Activated naive CD8-positive, alpha-beta T cell (primary cell): ENCODE results near the gene ELN.
"Not testable (repeated sequence)": the region's sequence is repeated elsewhere in the genome, so short reads cannot be mapped to it uniquely, and the experiment has no call there.

Experiments
- H3K27ac Mint-ChIP-seq: one replicate; pipeline ENCODE4 v1.8.0; 2021; ENCODE audit warnings: mixed read lengths
- H3K27me3 Mint-ChIP-seq: one replicate; pipeline ENCODE4 v1.8.0; 2021; ENCODE audit warnings: mixed read lengths
- H3K36me3 Mint-ChIP-seq: one replicate; pipeline ENCODE4 v1.8.0; 2021; ENCODE audit warnings: mixed read lengths
- H3K4me1 Mint-ChIP-seq: one replicate; pipeline ENCODE4 v1.8.0; 2021; ENCODE audit warnings: low read depth, mixed read lengths
- H3K4me3 Mint-ChIP-seq: one replicate; pipeline ENCODE4 v1.8.0; 2021; ENCODE audit warnings: mild to moderate bottlenecking, mixed read lengths
- H3K9me3 Mint-ChIP-seq: one replicate; pipeline ENCODE4 v1.8.0; 2021; ENCODE audit warnings: low read depth, mixed read lengths

The ELN gene

DNA sequence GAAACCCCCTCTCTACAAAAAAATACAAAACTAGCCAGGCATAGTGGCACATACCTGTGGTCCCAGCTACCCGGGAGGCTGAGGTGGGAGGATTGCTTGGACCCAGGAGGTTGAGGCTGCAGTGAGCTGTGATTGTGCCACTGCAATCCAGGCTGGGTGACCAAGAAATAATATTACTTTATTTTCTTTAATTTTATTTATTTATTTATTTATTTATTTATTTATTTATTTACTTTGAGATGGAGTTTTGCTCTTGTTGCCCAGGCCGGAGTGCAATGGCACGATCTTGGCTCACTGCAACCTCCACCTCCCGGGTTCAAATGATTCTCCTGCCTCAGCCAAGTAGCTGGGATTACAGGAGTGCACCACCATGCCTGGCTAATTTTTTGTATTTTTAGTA lies 16.6 kb upstream of the ELN start:
- H3K4me1 Mint-ChIP-seq, H3K9me3 Mint-ChIP-seq, H3K27ac Mint-ChIP-seq, H3K4me3 Mint-ChIP-seq, H3K36me3 Mint-ChIP-seq, H3K27me3 Mint-ChIP-seq: not testable (repeated sequence)

DNA sequence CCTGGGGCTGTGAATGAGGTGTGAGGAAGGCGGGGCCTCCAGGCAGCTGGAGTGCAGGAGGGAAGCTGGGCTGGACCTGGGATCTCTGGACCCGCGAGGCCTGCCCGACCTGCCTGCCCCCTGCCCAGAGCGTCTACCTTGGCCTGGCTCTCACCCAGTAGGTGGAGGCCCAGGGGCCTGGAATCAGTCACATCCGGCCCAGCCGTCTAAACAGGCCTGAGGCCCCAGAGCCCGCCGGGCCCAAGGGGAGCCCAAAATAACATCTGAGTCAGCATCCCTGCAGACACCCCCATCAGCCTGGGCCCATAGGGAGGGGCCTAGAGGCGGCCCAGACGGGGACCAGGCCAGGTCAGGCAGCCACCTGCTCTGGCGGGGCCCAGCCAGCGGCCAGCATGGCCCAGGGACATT lies 15.1 kb upstream of the ELN start:
- no peak overlapping the region for H3K4me3 Mint-ChIP-seq
- H3K9me3 Mint-ChIP-seq: no peaks in the 10 kb centered on the region
- no peaks in the 10 kb centered on the region for H3K36me3 Mint-ChIP-seq
- H3K27ac Mint-ChIP-seq: no peak overlapping the region
- H3K27me3 Mint-ChIP-seq: no peaks in the 10 kb centered on the region
- H3K4me1 Mint-ChIP-seq: no peaks in the 10 kb centered on the region

DNA sequence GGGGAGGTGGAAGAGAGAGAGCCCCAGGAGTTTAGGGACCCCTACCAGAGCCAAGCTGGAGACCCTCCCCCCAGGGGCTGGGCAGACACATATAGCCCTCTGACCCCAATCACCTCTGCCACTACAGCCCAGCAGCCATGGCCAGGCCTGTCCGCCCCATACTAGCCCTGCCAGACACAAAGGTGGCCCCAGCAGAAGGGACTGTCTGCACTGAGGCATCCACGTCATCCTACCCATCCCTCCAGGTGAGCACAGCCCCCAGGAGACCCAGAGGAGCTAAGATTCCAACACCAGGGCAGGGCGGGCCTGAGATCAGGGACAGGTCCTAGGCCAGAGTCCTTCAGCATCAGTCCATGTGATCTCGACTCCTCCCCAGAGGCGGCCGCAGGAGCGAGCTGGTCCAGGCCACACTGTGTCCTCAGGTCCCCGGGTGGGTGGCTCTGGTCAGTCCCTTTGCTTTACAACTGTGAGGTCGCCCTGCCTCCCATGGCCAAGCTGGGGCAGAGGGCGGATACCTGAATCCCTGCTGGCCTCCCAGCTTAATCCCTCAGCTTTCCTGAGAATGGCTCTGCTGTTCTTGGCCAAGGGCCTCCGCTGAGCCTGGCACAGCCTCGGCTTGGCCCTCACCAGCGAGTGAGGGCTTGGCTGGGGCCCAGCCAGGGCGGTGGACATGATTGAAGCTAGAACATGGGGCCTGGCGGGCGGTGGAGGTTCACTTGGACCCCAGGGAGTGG lies 14.3 kb upstream of the ELN start:
- Mint-ChIP-seq H3K27me3 (no peaks in the 10 kb centered on the region), H3K9me3 (no peaks in the 10 kb centered on the region), H3K27ac (no peak overlapping the region), H3K36me3 (no peaks in the 10 kb centered on the region), H3K4me1 (no peaks in the 10 kb centered on the region), H3K4me3 (no peak overlapping the region)

DNA sequence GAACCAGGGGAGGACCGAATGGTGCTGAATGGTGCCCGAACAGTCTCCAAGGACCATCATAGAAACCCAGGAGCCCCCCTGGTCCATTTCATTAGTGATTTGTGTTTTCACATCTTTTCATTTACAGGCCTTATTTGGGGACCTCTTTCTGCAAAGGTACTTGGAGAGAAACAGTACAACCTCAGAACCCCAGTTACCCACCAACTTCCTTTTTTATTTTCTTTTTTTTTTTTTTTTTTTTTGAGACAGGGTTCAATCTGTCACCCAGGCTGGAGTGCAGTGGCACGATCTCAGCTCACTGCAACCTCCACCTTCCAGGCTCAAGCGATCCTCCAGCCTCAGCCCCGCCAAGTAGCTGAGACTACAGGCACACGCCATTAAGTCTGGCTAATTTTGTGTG lies 13.0 kb upstream of the ELN start:
- H3K36me3 Mint-ChIP-seq: no peaks in the 10 kb centered on the region
- H3K27me3 Mint-ChIP-seq: no peaks in the 10 kb centered on the region
- H3K9me3 Mint-ChIP-seq: no peaks in the 10 kb centered on the region
- H3K27ac Mint-ChIP-seq: no peak overlapping the region
- no peaks in the 10 kb centered on the region for H3K4me1 Mint-ChIP-seq
- no peak overlapping the region for H3K4me3 Mint-ChIP-seq

DNA sequence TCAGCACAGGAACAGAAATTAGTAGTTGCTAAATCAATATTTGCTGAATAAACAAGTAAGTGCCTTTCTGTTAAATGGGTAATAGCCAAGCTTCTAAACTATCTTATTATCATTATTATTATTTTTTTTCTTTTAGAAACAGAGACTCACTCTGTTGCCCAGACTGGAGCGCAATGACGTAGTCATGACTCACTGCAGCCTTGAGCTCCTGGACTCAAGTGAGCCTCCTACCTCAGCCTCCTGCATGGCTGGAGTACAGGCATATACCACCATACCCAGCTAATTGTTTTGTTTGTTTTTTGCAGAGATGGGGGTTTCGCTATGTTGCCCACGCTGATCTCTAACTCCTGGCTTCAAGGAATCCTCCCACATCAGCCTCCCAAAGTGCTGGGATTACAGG lies 12.3 kb upstream of the ELN start:
- H3K4me1 Mint-ChIP-seq: no peaks in the 10 kb centered on the region

DNA sequence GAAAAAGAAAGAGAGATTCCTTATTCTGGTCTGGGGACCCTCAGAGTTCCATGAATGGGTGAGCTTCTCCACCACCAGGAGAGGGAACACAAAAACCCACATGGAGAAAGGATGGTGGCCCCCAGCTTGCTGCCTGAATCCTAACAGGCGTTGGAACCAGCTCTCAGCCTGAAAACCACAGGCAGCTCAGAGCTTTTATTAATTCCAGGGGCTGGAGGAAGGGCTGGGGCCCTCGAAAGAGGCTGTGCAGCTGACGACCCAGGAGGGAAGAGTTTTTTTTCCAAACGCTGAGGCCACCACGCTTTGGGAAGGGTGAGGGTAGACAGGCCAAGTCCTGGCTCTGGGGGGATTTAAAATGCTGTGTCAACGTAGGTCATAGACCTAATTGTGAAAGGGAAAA lies 10.8 kb upstream of the ELN start:
- no peak overlapping the region for H3K4me3 Mint-ChIP-seq

More for the DNA sequence above, 12.3 kb upstream of the ELN start:
- no peaks in the 10 kb centered on the region for H3K36me3 Mint-ChIP-seq
- no peak overlapping the region for H3K27ac Mint-ChIP-seq
- no peaks in the 10 kb centered on the region for H3K9me3 Mint-ChIP-seq
- no peak overlapping the region for H3K4me3 Mint-ChIP-seq
- H3K27me3 Mint-ChIP-seq: no peaks in the 10 kb centered on the region

DNA sequence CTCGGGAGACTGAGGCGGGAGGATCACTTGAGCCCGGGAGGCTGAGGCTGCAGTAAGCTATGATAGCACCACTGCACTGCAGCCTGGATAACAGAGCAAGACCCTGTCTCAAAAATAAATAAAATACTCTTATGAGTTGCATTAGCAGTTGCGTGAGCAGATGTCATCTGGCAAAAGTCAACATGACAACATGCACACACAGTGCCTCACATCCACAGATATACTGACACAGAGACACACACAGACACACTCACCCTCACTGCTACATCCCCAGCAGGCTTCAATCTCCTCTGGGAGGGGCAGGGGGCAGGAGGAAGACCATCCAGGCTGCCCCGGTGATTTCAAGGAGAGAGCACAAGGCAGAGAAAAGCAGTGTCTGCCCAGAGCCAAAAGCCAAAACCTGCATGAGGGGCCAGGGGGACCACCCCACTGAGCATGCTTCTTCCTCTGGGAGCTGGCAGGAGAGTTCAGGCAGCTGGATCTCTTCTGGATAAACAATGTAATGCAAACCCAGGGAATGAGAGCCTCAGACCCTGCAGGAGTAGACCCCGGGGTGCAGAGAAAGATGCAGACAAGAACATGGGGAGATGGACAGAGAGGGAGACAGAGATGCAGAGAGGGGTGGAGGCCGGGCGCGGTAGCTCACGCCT lies 9.6 kb upstream of the ELN start:
- no peaks in the 10 kb centered on the region for H3K36me3 Mint-ChIP-seq
- peaks cover under 1% of the 10 kb centered on the region for H3K27me3 Mint-ChIP-seq
- no peaks in the 10 kb centered on the region for H3K4me1 Mint-ChIP-seq
- H3K27ac Mint-ChIP-seq: no peak overlapping the region
- H3K9me3 Mint-ChIP-seq: no peaks in the 10 kb centered on the region
- no peak overlapping the region for H3K4me3 Mint-ChIP-seq

More for the DNA sequence above, 10.8 kb upstream of the ELN start:
- Mint-ChIP-seq H3K27me3 (no peaks in the 10 kb centered on the region), H3K27ac (no peak overlapping the region), H3K9me3 (no peaks in the 10 kb centered on the region), H3K36me3 (no peaks in the 10 kb centered on the region), H3K4me1 (no peaks in the 10 kb centered on the region)

DNA sequence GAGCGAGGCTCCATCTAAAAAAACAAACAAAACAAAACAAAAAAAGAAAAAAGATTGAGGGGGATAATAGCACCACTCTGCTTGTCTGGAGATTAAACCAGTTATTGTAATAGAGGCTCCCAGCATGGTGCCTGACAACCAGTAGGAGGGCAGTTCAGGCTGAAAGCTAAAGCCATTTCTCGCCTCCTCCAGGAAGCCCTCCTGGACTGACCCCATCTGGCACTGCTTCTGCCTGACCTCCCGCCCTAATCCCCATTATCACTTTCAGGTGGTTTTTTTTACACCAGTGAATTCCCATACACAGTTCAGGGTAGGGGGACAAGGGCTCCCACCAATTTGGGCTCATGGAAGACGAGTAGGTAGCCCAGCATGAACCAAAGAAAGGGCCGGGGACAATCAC lies 8.8 kb upstream of the ELN start:
- Mint-ChIP-seq H3K9me3 (no peaks in the 10 kb centered on the region), H3K36me3 (no peaks in the 10 kb centered on the region), H3K27ac (no peak overlapping the region), H3K4me3 (no peak overlapping the region), H3K27me3 (peaks cover 2% of the 10 kb centered on the region), H3K4me1 (no peaks in the 10 kb centered on the region)

DNA sequence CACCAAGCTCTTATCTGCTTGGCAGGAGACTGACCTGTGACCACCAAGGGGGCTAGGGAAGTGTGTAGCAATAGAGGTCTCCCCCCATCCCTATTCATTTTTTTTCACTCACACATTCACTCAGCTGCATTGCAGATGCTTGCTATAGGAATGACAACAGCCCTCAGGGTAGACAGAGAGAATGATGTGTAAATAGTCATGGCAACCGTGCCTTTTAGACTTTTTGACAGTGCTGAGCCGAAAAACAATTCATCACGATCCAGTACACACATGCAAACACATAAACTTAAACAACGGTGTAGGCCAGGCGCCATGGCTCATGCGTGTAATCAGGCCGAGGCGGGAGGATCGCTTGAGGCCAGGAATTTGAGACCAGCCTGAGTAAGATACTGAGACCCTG lies 7.6 kb upstream of the ELN start:
- Mint-ChIP-seq H3K4me3 (no peak overlapping the region), H3K9me3 (no peaks in the 10 kb centered on the region), H3K27me3 (peaks cover 5% of the 10 kb centered on the region), H3K27ac (no peak overlapping the region), H3K4me1 (peaks cover 2% of the 10 kb centered on the region), H3K36me3 (no peaks in the 10 kb centered on the region)

DNA sequence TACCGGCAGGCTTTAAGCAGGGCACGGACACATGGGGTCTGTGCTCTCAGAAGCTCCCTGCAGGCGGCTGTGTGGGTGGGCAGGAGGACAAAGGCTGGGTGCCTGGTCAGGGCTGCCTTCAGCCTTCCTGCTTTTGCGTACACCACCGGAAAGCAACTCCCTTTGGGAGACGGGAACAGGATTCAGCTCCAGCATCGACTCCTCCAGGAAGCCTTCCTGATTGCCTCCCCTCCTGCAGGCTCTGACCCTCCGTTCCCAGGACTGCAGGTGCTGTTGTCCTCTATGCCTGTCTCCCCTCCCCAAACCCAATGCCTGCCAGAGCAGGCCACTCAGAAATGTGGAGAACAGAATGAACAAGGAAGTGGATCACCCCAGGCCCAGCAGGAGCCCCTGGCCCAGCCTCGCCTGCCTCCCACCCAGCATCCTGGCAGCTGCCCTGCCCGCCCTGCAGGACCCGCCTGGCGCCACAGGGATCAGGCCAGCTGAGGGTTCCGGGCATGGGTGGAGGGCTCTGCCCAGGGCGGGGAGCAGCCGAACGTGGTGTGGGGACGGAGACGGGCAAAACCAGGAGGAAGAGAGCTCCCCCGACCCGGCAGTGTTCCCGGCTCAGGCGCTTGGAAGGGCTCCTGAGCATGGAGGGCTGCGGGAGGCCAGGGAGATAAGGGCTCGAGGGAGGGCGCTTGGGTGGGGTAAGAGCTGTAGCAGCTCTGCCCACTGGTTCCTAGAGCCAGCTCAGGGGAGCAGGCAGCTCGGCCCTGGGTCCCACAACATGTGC lies 6.2 kb upstream of the ELN start:
- peaks cover 5% of the 10 kb centered on the region for H3K4me1 Mint-ChIP-seq
- H3K36me3 Mint-ChIP-seq: no peaks in the 10 kb centered on the region
- no peak overlapping the region for H3K4me3 Mint-ChIP-seq
- no peak overlapping the region for H3K27ac Mint-ChIP-seq
- no peaks in the 10 kb centered on the region for H3K9me3 Mint-ChIP-seq
- H3K27me3 Mint-ChIP-seq: peaks cover 17% of the 10 kb centered on the region

DNA sequence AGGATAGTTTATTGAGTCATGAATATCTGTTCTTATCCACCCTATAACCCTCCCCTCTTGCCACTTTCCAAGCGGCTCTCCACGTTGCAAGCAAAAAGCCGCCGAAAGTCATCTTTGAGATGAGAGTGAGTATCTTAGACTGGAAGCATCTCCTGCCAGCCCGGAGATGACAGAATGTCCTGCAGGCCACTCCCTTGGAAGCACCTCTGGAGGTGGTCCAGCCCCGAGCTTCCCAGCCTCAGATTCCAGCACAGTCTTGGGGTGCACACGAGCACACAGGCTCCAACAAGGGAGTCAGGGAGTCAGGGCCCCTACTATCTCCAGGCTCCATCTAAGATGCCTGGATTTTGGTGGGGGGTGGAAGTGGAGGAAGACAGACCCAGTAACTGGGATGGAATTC lies 5.5 kb upstream of the ELN start:
- no peaks in the 10 kb centered on the region for H3K9me3 Mint-ChIP-seq
- no peak overlapping the region for H3K27ac Mint-ChIP-seq
- H3K36me3 Mint-ChIP-seq: no peaks in the 10 kb centered on the region
- no peak overlapping the region for H3K4me3 Mint-ChIP-seq
- H3K27me3 Mint-ChIP-seq: peaks cover 18% of the 10 kb centered on the region
- peaks cover 6% of the 10 kb centered on the region for H3K4me1 Mint-ChIP-seq

DNA sequence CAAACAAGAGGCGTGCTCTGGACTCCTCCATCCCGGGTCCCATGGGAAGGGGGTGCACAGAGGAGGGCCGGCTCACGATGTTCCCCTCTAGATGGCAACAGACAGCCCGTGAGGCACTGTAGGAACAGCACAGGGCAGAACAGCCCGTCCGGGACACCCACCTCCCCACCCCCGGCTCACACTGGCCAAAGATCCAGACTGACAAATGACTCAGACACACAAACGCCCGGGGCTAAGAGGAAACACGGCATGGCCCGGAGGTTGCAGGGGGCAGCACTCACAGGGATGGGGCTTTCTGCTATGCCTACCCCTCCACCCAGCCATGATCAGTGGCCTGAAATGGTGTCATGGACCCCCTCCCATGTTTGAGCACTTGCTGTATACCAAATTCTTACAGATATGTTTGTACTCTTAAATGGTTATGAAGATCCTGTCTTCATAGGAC lies 4.9 kb upstream of the ELN start:
- no peaks in the 10 kb centered on the region for H3K36me3 Mint-ChIP-seq
- H3K27ac Mint-ChIP-seq: no peak overlapping the region
- H3K9me3 Mint-ChIP-seq: no peaks in the 10 kb centered on the region
- peaks cover 6% of the 10 kb centered on the region for H3K4me1 Mint-ChIP-seq
- peaks cover 18% of the 10 kb centered on the region for H3K27me3 Mint-ChIP-seq
- no peak overlapping the region for H3K4me3 Mint-ChIP-seq

DNA sequence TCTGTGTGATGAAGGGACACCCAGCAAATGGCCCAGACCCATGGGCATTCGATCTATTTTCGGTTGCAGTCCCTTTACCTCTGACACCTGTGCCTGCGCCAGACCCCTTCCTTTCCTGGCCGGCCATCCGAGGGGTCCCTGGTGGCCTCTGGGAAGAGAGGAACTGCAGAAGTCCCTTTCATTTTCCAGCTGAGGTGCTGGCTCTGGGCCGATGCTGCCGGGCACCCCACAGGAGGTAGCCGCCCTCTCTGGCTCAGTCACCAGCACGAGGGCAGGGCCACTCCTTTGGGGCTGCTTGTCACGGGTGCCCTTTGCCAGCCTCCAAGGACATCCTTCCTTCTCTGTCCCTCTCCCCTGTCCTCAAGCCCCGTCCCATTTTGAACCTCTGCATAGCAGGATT lies 4.2 kb upstream of the ELN start:
- Mint-ChIP-seq H3K36me3 (no peaks in the 10 kb centered on the region), H3K9me3 (no peaks in the 10 kb centered on the region), H3K27ac (no peak overlapping the region), H3K4me3 (no peak overlapping the region), H3K27me3 (peaks cover 21% of the 10 kb centered on the region), H3K4me1 (peaks cover 9% of the 10 kb centered on the region)

DNA sequence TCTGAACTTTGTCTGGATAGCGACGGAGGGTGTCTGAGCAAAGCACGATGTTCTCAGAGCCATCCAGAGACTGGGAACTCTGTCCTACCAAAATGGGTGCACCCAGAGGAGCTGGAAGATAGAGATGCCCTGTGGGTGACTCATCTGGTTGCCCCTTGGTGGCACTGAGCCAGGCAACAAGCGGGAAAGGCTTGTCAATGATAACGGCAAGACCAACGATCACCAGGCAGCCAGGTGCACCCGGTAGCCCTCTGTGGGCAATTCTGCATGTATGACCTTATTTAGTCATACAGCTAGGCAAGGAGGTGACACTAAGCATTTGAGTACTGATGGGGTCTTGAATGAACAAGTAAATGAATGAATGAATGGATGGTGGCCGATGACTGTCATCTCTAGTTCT lies 2.8 kb upstream of the ELN start:
- no peak overlapping the region for H3K4me3 Mint-ChIP-seq
- H3K9me3 Mint-ChIP-seq: no peaks in the 10 kb centered on the region
- peaks cover 17% of the 10 kb centered on the region for H3K4me1 Mint-ChIP-seq
- peaks cover 28% of the 10 kb centered on the region for H3K27me3 Mint-ChIP-seq
- no peak overlapping the region for H3K27ac Mint-ChIP-seq
- no peaks in the 10 kb centered on the region for H3K36me3 Mint-ChIP-seq

DNA sequence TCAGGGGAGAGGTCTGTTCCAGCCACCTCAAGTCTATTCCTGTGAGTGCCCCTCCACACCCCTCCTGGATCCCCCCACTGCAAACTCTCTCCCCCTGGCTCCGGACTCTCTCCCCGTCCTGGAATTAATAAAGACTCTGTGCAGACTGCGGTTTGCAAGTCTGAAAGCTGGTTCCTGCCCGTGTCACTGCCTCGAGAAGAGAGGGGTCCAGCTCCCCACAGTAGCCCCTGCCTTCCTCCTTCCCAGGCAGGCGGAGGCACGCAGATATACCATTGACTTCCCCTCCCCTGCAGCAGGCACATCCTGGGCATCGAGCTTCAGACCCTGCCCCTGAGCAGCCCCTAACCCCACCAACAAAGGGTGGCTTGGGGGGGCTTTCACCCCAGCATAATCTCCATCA lies 2.2 kb upstream of the ELN start:
- peaks cover 17% of the 10 kb centered on the region for H3K4me1 Mint-ChIP-seq
- no peaks in the 10 kb centered on the region for H3K9me3 Mint-ChIP-seq
- H3K27ac Mint-ChIP-seq: no peak overlapping the region
- H3K4me3 Mint-ChIP-seq: no peak overlapping the region
- H3K27me3 Mint-ChIP-seq: peaks cover 28% of the 10 kb centered on the region
- H3K36me3 Mint-ChIP-seq: no peaks in the 10 kb centered on the region
